ENCODE measurements around the gene STX19.
"Not testable (repeated sequence)": the region's sequence is repeated elsewhere in the genome, so short reads cannot be mapped to it uniquely, and the experiment has no call there.

Gene STX19, protein sequence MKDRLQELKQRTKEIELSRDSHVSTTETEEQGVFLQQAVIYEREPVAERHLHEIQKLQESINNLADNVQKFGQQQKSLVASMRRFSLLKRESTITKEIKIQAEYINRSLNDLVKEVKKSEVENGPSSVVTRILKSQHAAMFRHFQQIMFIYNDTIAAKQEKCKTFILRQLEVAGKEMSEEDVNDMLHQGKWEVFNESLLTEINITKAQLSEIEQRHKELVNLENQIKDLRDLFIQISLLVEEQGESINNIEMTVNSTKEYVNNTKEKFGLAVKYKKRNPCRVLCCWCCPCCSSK

DNA sequence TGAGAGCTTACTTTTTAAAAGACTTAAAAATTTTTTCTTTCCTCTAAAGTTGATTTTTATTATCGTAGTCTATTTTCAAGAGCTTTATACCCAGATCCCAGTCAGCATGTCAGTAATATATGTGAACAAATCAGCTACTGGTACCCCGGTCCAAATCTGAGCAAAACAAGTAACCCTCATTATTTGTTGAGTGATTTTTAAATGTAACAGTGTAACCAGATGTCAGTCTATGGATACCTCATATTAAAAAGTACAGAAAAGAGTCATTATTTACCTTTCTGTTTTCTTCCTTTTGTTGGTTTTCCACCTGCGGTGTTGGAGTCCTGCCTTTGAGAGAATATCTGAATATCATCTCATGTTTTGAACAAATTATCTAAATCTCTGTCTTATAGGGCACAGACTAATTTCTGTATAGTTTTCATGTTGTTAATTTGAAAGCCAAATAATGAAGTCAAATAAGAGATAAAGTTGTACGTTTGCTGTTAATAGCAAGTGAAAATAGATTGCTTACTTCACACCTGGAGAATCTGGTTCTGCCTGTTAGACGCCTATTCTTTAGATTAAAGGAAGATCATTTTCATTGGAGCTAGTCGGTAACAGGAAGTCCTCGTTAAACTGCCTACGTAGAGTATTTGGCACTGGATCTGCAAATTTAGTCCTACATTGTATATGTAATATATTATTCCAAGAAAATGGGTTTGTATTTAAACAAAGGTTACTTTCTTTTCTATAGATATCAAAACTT, at the start of gene STX19:
Gene STX19, minus strand, starts transcription at position 505 of the 745 bp plus-strand sequence. CDS start 13,328 bp downstream, outside the sequence.
- FAIRE-seq, result no peak

DNA sequence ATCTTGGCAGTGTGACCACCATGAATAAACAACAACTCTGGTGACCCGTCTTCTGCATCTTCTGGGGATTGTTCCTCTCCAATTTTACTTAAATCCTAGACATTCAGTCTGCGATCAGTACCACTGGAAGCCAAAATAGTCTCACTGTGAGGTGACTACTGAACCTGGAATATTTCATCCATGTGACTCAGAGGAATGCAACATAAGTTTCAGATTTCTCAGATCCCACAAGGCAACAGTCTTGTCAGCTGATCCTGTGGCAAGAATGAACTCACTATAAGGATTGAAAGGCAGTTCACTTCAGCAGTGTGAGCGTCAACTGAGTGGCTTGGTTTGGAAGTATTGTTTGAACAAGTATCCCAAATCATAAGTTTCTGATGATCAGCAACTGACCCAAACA, 47.7 kb upstream of the STX19 start:
- no peak for FAIRE-seq

DNA sequence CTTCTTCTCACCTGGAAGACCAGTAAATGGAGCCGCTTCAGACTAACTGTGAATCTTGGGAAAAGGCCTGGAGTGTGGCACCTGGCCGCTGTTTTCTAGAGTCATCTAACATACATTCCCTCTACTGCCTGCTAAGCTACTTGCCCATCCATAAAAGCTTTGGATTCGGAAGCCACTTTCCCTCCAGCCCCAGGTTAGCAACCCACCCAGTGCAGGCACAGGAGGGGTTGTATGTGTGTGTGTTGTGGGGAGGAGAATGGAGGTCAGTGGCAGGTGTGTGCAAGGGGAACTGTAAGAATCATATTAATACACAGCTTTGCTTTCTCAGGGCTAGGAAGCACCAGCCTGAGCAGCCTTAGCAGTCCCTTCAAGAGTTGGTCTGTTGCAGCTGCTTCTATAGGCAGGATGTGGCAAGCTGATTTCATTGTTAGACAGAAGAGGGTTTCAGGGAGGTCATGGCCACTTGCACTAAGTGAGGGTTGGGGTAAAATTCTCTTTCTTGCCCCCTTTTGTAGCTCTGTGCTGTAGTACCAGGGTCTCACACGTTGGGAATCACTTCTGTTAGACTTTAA, 43.4 kb upstream of the STX19 start:
- no peak for FAIRE-seq

DNA sequence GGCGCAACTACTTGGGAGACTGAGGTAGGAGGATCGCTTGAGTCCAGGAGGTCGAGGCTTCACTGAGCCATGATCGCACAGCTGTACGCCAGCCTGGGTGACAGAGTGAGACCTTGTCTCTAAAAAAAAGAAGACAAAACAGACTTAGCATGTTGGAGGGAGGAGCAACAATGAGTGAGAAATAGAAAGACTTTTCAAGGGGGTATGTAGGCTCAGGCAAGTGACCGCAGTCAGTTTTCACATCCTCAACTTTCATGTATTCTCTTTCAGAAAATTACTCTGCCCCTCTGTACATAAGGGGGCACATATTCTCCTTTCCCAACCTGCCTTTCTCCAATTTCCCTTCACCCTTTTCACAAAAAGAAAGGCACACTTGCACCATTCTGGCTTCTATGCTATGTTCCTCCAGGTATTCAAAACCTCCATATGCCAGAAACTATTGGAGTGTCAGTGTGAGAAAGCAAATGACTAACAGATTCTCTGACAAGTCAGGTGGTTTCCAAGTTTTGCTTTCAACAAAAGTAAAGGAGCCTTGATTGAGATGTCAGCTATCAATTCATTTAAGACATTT, 42.0 kb upstream of the STX19 start:
- no peak for FAIRE-seq

DNA sequence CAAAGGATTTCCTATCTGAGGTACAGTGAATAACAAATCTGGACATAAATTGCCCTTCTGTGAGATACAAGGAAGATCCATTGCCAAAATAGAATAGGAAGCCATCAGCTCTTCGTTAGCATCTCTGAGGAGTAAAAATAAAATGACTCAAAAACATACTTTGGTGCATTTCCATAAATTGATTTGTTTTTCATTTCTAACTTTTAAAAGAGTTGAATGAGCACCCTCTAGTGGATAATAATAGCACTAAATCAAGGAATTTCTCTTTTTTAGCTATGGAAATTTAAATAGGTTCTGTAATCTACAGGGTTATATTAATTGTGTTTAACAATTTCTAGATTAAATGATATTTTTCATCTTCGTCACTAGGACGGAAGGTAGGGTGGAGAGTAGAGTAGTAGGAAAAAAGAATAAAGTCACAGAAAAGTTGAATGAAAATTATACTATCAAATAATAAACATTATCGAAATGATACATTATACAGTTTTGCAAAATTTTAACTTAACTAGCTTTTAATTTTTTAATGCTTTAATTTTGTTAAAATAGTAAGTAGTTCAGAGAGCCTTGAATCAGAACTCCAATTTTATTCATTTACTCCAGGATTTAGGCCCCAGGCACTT, 40.9 kb upstream of the STX19 start:
- FAIRE-seq, result peak; percentile 97

DNA sequence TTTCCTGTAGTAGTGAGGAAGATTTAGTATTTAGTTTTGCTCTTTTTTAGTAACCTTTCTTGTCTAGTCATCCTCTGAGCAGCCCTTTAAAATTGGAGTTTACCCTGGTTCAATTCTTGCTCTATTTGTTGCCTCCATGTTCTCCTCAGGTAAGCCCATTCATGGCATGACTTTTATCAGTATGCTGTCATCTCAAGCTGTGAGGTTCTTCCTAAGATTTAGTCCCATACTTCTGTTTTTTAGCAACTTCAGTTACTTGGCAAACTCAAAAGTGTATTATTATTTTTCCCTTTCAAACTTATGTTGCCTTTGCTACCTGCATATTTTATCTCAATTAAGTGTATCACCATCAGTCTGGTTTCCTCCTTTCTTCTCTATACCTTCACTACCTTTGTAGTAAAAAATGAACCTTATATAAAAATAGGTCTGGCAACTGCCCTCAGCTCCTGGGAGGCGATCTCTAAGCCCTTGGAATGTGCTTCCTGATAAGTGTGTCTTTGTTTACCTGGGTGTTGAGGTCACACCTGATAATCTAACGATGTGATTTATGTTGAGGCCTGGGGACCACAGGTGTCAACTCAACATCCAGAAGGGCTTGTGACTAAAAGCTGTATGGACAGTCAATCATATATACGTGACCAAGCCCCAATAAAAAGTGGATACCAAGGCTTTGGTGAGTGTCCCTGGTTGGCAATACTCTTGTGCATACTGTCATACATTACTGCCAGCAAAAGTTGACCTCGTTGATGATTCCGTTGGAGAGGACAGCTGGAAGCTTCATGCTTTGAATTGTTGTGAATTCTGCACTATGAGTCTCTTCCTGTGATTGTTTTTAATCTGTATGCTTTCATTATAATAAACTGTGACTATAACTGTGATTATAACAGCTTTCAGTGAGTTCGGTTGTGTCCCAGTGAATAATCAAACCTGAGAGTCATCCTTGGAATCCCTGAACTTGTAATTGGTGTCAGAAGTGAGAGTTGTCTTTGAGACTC, 38.4 kb upstream of the STX19 start:
- no peak for FAIRE-seq

DNA sequence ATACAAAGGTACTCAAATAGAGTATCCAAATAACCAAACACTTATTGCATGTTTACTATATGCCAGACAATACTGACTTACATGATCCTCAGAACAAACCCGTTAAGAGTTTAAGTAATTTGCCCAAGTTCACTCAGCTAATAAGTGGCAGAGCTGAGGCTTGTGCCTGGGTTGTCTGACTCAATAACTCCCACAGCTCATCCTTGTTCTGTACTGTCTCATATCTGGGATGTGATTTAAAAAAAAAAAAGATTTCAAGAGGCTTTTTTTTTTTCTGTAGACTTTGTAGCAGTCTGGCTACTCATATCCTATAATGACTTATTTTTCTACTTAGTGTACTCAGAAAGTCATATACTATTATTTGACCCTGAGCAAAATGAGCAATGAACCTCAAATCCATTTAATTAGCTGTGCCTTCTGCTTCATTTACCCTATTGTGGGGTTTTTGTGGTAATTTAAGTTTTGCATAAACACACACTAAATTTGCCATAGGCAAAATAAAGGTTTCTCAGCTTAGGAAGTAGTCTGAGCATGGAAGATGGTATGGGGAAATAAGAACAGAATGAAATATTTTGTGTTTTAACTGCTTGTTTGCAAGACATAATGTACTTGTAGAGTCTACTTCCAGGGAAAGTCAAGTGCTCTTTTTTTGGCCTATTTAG, 37.6 kb upstream of the STX19 start:
- FAIRE-seq, result no peak

DNA sequence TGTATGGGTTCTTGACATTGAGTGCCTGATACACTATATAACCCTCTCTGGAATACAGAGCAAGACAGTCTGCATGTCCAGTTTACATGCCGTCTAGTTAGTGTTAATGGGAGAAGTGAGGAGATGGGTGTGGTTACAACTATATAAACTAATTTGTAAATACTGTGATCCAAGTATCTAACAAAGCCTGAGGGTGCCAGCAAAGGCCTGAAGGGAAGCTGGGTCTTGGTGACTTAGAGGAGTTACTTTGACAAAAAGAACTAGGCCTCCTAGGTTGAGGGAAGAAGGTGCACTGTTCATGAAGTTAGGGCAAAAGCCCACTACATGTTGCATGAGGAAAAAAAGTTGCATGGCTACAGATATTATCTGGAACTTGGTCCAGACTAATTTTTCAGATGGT, 36.7 kb upstream of the STX19 start:
- FAIRE-seq, result no peak

DNA sequence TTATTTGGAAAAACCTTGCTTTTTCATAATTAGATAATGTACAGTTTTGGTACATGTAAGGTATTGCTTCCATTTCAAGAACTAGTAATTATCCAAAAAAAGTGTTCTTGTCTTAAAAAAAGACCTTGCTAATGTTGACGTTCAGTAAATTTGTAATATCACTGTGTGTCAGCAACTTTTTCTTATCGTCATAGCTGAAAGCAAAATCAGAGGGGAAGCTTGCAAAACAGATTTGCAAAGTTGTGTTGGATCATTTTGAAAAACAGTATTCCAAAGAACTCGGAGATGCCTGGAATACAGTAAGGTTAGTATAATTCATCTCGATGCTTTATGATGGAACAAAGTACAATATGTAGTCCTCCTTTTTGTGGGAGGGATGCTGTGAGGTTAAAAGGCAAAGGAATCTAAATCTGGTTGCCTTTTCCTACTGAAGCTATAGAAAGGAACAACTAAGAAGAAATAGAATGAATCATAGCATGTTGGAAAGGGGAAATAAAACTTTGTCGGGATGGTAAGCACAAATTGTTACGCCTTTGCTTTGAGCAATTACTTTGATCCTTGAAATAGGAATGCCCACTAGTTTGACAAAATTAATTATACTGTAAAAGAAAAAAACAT, 36.0 kb upstream of the STX19 start:
- FAIRE-seq, result no peak

DNA sequence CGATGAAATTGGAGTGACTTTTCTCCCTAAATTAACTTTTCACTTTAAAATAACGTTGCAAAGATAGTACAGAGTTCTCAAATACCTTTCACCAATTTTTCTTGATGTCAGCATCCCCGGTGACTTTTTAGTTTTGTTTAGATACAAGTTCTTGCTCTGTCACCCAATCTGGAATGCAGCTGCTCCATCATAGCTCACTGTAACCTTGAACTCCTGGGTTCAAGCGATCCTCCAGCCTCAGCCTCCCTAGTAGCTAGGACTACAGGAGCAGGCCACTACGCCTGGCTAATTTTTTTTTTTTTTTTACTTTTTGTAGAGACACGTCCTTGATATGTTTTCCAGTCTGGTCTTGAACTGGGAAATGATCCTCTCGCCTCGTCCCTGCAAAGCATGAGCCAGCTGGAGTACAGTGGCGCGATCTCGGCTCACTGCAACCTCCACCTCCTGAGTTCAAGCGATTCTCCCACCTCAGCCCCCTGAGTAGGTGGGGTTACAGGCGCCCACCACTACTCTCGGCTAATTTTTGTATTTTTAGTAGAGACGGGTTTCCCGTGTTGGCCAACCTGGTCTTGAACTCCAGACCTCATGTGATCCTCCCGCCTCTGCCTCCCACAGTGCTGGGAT, 35.2 kb upstream of the STX19 start:
- no peak for FAIRE-seq

DNA sequence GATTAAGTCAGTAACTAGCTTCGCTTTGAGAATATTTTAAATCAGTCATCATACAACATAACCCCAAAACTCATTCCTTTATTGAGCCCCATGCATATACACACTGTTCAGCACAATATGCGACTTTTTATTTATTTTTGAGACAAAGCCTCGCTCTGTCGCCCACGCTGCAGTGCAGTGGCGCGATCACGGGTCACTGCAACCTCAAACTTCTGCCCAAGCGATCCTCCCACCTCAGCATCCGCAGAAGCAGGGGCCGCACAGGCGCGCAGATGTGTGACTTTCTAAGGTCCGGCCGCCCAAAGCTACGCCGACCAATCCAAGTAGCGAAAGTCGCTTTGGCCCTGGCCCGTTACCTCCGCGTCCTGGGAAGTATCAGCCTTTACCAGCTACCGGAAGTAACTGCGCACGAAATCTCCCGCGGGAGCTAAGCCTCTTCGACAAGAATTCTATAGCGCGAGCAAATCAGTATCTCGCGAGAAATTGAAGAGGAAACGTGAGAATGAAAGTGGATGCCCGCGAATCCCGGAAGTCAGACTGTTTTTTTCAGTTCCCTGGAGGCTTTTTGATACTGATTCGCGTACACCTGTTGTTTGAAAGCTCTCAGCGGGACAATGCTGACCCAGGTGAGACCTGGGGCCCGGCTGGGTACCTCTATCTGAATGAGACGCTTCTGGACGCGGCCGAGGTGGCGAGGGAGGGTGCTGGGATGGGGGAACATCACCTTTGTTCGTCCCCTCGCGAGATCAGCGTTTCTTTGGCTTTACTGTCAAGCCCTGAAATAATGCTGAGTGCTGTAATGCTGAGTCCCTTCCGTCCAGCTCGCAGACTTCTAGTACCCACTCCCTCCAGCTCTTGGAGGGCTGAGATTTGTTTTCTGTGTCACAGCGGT, 34.4 kb upstream of the STX19 start, which contains the start of the genes DHFR2 and NSUN3:
Gene DHFR2, minus strand, starts transcription at position 404 of the 892 bp plus-strand sequence. CDS start 1,405 bp downstream, outside the sequence.
Gene NSUN3, plus strand, starts transcription at position 549 of the 892 bp plus-strand sequence. Its CDS starts 66 bp downstream, at position 615.
- peak; percentile 92 for FAIRE-seq

DNA sequence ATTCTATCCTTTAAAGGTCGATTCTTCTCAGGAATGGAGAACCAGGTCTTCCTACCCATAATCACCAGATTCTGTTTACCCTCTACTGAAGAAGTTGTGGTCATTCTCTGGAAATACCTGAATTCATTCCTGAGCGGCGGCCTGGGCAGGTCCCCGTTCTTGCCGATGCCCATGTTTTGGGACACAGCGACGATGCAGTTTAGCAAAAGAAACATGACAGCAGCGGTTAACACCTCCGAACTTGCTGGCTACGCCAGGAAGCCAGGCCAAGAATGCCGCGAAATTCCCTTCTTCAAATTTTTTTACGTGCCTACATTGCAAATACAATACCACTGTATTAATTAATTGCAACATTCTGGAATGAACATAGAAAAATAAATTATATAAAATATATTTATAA, 32.9 kb upstream of the STX19 start:
- FAIRE-seq, result no peak

DNA sequence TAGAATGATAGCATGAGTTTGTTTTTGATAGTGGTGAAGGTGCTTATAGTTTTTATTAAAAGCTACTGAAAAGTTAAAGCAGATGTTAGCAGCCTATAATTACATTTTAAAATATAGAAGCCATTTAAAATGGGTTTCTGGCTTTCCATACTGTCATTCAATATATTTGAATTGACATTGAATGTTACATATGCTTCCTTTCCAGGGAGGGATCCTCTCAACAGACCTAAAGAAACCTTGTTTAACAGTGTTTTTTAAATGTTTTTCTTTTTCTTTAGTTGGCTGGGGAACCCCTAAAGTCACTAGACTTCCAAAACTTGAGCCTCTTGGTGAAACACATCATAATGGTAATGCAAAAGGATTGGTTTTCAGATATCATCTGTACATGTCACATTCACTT, 22.1 kb upstream of the STX19 start:
- no peak for FAIRE-seq

DNA sequence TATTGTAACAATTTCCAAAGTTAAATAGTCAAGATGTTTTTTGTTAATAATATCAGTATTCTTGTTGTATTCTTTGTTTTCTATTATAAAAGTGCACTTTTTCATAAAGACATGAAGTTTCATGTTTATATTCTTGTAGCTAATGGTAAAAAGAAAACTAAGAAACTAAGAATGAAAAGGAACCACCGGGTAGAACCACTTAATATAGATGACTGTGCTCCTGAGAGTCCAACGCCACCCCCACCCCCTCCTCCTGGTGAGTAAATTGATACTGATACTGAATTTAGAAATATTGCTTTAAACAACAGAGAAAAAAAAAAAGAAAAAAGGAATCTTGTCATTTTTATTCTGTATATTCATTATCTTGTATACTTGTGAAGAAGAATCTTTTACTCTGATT, 20.9 kb upstream of the STX19 start:
- FAIRE-seq, result no peak

DNA sequence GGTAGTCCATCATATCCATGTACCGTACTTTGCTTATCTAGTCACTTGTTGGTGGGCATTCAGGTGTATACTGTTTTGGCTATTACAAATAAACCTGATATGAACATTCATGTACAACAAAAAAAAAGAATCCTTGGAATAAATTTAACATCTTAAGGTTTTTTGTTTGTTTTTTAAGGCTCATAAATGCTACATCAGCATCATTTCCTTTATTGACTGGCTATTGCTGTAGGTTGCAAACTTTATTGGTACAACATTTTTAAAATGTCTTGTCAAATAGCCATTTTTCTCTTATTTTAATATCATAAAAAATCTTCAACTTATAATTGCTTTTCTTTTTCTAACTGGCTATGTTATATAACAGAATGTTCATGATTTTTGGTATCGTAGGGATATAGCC, 18.1 kb upstream of the STX19 start:
- no peak for FAIRE-seq

DNA sequence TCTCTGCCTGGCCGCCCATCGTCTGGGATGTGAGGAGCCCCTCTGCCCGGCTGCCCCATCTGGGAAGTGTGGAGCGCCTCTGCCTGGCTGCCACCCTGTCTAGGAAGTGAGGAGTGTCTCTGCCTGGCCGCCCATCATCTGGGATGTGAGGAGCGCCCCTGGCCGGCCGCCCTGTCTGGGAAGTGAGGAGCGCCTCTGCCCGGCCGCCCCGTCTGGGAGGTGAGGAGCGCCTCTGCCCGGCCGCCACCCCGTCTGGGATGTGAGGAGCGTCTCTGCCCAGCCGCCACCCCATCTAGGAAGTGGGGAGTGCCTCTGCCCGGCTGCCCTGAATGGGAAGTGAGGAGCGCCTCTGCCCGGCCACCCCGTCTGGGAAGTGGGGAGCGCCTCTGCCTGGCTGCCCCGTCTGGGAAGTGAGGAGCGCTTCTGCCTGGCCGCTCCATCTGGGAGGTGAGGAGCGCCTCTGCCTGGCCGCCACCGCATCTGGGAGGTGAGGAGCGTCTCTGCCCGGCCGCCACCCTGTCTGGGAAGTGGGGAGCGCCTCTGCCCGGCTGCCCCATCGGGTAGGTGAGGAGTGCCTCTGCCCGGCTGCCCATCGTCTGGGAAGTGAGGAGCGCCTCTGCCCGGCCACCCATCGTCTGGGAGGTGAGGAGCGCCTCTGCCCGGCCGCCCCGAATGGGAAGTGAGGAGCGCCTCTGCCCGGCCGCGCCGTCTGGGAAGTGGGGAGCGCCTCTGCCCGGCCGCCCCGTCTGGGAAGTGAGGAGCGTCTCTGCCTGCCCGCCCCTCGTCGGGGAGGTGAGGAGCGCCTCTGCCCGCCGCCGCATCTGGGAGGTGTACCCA, 15.9 kb upstream of the STX19 start:
- FAIRE-seq, result not testable (repeated sequence)

DNA sequence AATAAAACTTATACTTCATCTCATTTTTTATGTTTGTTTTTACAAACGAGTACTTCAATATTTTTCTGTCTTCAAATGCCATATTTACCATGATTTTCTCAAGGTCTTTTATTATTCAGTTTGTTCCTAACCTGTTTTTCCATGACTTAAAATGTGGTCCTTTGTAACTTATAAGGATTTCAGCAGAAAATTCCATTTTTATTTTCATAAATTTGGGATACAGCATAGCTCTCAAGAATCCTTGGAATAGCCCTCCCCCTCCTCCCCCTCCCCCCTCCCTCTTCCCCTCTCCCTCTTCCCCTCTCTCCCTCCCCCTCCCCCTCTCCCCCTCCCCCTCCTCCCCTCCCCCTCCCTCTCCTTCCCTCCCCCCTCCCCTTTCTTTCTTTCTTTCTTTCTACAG, 14.9 kb upstream of the STX19 start:
- no peak for FAIRE-seq

DNA sequence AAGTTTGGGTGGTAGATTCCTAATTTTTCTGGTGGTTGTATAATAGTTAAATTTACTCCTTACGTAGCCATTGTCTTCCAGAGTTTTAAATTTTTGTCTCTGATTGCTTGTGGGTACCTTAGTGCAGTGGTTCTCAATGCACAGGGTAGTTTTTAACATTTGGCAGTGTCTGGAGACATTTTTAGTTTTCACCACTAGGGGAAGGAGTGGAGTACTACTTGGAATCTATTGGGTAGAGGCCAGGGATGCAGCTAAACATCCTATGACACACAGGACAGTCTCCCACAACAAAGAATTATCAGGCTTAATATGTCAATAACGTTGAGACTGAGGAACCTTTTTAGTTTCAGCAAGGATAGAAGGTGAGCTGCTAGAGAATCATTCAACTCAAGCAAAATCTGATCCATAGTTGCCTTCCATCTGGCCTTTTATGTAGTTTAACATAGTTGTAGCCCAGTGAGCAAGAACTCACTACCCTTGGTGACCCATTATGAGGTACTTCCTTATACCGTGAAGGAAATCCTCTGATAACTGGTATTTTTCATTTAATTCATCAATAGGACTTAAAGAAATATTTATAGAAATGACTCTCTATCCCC, 8.6 kb upstream of the STX19 start:
- FAIRE-seq, result no peak
